GM12892 (cell line): ENCODE measurements around the gene DPAGT1.

Experiments
- DNase-seq: peaks from one replicate; pipeline ENCODE4 v3.0.0; 2011; ENCODE audit not compliant: insufficient read length
- FAIRE-seq: peaks from 2 replicates; lab custom pipeline; 2011; peaks lifted over from hg19 to GRCh38; lab: Jason Lieb, UNC
- POLR2A ChIP-seq: IDR thresholded peaks from 2 replicates; pipeline ENCODE4 v1.6.1; 2011; ENCODE audit warnings: low read depth, low read length, control low read depth
- POLR2AphosphoS5 ChIP-seq: IDR thresholded peaks from 2 replicates; pipeline ENCODE4 v1.6.1; 2011; ENCODE audit warnings: low read depth, low read length, control low read depth
- TAF1 ChIP-seq: IDR thresholded peaks from 2 replicates; pipeline ENCODE4 v1.6.1; 2011; ENCODE audit warnings: low read depth, mild to moderate bottlenecking, control low read depth, low read length, borderline replicate concordance

Gene DPAGT1

GRCh38 chr11:119126675-119127268 lies 25.1 kb upstream of the DPAGT1 start:
- no peak for TF ChIP-seq POLR2AphosphoS5
- no peak for TF ChIP-seq TAF1
- TF ChIP-seq POLR2A = no peak
- DNase-seq = no peak
- FAIRE-seq = no peak

DNA sequence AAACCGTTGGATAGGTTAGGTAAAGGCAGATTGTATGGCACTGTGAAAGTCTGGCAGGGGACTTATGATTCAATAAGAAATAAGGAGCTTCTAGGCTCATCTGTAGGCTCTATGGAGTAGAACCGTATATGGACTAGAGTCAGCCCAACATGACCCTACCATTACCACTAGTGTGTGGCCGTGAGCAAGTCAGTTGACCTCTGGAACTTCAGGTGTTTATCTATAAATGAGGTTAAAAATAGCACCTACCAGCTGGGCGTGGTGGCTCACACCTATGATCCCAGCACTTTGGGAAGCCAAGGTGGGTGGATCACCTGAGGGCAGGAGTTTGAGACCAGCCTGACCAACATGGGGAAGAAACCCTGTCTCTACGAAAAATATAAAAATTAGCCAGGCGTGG lies 24.2 kb upstream of the DPAGT1 start:
- TF ChIP-seq POLR2AphosphoS5 = no peak
- TF ChIP-seq POLR2A = no peak
- no peak for TF ChIP-seq TAF1
- FAIRE-seq = no peak
- DNase-seq = no peak

DNA sequence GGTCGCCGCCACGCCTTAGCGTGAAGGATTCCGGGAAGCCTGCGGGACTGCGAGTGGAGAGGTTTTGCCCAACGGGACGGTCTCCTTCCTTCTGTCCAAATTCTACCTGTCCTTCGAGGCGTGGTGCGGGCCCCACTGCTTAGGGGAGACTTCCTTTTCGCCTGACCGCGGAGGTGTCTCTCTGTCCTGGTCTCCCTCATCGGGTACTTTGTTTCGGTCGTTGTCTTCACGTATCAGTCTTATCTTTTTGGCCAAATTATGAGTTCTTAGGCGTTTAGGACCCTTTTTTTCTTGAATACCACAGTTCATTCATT lies 20.1 kb upstream of the DPAGT1 start:
- FAIRE-seq (no peak), DNase-seq (no peak)
- TF ChIP-seq TAF1 = no peak

GRCh38 chr11:119121008-119121810 lies 19.6 kb upstream of the DPAGT1 start, which contains the start of gene HINFP:
TSS of gene HINFP (plus strand) at chr11:119121580. CDS start at chr11:119126945, 5,365 bp downstream.
- FAIRE-seq (peak; percentile 100), DNase-seq (peak; percentile 99)
- TF ChIP-seq TAF1 (no peak), POLR2A (peak; percentile 87), POLR2AphosphoS5 (peak; percentile 87)

DNA sequence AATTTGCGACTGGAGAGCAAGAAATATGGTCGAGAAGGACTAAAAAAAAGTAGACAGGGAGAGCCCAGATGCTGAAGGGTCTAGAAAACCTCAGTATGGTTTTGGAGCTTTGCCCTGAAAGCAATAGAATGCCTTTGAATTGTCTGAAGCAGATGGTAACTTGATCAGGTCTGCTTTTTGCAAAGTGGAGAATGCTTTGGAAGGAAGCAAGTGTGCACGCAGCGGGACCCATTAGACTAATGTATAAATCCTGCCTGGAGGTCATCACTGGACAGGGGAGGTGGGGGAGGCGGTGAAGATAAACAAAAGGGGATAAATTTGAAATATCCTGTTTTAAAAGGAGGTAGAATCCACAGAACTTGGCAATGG lies 19.0 kb upstream of the DPAGT1 start:
- DNase-seq = no peak
- FAIRE-seq = no peak
- TF ChIP-seq POLR2A = no peak
- TF ChIP-seq POLR2AphosphoS5 = no peak
- TF ChIP-seq TAF1 = no peak

DNA sequence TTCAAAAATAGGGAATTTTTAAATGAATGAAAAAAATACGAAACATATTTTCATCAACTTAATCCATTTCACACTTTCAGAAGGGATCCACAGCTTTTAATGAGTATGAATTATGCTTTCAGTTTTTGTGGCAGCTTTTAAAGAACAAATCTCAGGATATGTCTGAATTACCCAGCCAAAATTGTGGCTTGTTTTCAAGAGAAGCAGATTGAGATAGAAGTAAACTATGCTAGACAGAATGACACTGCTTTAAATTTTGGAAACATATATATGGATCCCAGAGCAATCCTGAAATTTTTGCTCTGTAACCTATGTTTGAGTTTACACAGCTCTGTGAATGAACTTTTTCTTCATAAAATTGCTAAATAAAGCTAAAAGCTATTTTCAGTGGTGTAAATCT lies 17.3 kb upstream of the DPAGT1 start:
- no peak for DNase-seq
- FAIRE-seq = no peak
- TF ChIP-seq TAF1 = no peak
- no peak for TF ChIP-seq POLR2AphosphoS5
- TF ChIP-seq POLR2A = no peak

DNA sequence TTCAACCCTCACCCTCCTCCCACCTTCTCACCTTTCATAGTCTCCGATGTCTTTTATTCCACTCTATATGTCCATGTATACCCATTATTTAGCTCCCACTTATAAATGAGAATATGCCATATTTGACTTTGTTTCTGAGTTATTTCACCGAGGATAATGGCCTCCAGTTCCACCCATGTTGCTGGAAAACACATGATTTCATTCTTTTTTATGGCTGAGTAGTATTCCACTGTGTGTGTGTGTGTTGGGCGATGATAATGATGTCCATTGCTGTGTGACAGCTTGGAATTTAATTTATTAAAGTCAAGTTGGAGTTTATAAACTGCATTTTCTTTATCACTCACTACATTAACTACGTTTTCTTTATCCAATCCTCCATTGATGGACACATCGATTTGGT lies 16.6 kb upstream of the DPAGT1 start:
- no peak for DNase-seq
- FAIRE-seq = no peak
- TF ChIP-seq POLR2A = no peak
- no peak for TF ChIP-seq TAF1
- no peak for TF ChIP-seq POLR2AphosphoS5

DNA sequence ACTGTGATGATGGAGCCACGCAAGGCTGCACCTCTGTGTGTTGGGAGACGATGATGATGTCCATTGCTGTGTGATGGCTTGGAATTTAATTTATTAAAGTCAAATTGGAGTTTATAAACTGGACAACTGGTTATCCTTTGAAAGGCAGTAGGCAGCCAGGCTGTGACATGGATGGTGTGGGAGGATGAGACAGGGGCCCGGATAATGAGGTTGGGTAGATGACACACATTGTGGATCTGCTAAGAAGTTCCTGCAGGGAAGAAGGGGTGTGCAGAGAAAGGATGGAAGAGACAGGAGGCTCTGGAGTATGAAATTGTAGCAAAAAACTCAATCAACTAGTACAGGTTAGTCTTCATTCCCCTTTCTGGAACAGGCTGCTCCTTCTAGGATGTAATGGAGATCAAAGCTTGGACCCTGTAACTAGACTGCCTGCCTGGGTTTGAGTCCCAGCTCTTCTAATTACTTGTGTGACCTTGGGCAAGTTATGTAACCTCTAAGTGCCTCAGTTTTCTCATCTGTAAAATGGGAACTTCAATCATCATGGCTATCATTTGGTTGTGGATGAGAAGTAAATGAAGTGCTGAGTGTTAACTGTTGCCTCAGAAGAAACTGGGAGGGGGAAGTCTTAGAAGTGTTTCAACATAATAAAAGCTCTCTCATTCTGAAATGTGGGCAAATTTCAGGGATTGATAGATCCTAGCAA lies 15.5 kb upstream of the DPAGT1 start:
- no peak for FAIRE-seq
- no peak for DNase-seq
- TF ChIP-seq TAF1 (no peak), POLR2AphosphoS5 (no peak), POLR2A (no peak)

- FAIRE-seq = no peak
- TF ChIP-seq POLR2A (no peak), TAF1 (no peak), POLR2AphosphoS5 (no peak)
- DNase-seq = no peak
Observed at GRCh38 chr11:119116601-119117000, 14.9 kb upstream of the DPAGT1 start.

GRCh38 chr11:119116235-119116594 lies 14.6 kb upstream of the DPAGT1 start:
- no peak for TF ChIP-seq TAF1
- no peak for TF ChIP-seq POLR2AphosphoS5
- no peak for TF ChIP-seq POLR2A
- DNase-seq (no peak), FAIRE-seq (no peak)

DNA sequence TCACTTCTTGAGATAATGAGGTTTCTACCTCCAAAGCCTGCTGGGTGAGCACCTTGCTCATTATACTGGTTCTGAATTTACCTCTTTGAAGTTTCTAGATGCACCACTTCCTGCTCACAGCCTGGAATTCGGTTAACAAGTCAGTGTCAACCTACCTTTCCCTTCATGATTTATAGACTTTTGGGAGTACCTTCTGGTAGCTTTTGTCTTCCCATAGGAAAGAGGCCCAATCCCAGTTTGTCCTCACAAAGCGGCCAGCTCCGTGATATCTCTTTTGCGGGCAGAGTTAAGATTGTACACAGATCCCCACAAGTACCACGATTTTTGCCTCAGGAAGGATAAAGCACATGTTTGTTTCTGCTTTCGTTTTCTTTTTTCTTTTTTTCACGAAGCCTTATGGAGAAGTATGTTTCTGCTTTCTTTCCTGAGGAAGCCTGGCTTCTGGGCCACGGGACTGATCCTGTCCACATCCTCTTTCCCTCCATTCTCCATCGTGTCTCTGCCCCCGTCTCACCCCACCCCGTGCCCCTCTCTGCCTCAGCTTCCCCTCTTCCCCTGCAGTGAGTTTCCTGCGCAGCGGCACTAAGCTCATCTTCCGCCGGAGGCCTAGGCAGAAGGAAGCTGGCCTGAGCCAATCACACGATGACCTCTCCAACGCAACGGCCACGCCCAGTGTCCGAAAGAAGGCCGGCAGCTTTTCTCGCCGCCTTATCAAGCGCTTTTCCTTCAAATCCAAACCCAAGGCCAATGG lies 14.0 kb upstream of the DPAGT1 start:
- DNase-seq = no peak
- no peak for TF ChIP-seq POLR2A
- no peak for TF ChIP-seq TAF1
- TF ChIP-seq POLR2AphosphoS5 = no peak
- peak; percentile 79 for FAIRE-seq

DNA sequence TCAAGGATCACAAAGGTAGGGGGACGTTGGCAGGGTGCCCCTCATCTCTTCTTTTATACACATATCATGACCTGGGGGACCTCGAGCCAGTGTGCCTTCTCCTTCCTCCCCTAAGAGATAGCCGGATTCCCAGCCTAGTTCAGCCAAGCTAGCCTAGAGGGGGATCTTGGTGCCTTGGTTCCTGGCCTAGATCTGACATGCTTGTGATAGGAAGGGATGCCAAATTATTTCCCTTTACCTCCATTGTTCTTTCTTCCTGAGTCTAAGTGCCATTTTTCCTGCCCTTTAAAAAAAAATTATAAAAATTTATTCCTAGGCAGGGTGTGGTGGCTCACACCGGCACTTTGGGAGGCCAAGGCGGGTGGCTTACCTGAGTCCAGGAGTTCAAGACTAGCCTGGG lies 12.7 kb upstream of the DPAGT1 start:
- TF ChIP-seq POLR2AphosphoS5 = no peak
- no peak for TF ChIP-seq TAF1
- no peak for TF ChIP-seq POLR2A
- FAIRE-seq (no peak), DNase-seq (no peak)
